Inflammatory macrophage (primary cell): ENCODE data around the gene TOP3A.
"Not testable (repeated sequence)": the region's sequence is repeated elsewhere in the genome, so short reads cannot be mapped to it uniquely, and the experiment has no call there.

Source experiments
- DNase-seq, 2 donors: peaks; one replicate each; pipeline ENCODE4 v3.0.0-alpha.2; 2020 to 2022
- total RNA-seq, 18 experiments: gene quantifications; one replicate each; lab custom pipeline; 2026; ENCODE audit warnings: mixed read lengths in 6 of 18, inconsistent platforms in 2 of 18; lab: John Stamatoyannopoulos, UW

The TOP3A gene
- 14.8 to 47.8 (median 30.2) reads per million in 18 experiments for total RNA-seq

- DNase-seq: peak; percentile 98 to 99
These were observed at the start of gene TOP3A, which contains the start of gene SMCR8 for GRCh38 chr17:18314731-18315561. TOP3A (minus strand) TSS chr17:18314994; CDS start chr17:18314778, 216 bp downstream. SMCR8 (plus strand) TSS chr17:18315293; CDS start chr17:18315790, 497 bp downstream.

GRCh38 chr17:18364166-18364565 is 49.4 kb upstream of the TOP3A start:
- DNase-seq: no peak

- peak; percentile 85 to 93 for DNase-seq
These were observed 48.6 kb upstream of the TOP3A start, which contains the start of gene SHMT1 for GRCh38 chr17:18363101-18364049. SHMT1 (minus strand) TSS chr17:18363550; CDS start chr17:18355981, 7,569 bp downstream.

GRCh38 chr17:18362698-18363100 is 47.9 kb upstream of the TOP3A start:
- DNase-seq: no peak

- DNase-seq: no peak
These were observed 47.3 kb upstream of the TOP3A start for GRCh38 chr17:18361837-18362697.

- DNase-seq: no peak
These were observed 45.7 kb upstream of the TOP3A start for GRCh38 chr17:18360518-18360917.

- peak; percentile 76 to 82 for DNase-seq
These were observed 41.8 kb upstream of the TOP3A start for GRCh38 chr17:18356624-18357023.

- DNase-seq: no peak
These were observed 38.7 kb upstream of the TOP3A start for GRCh38 chr17:18353541-18353940.

- no peak for DNase-seq
These were observed 29.2 kb upstream of the TOP3A start for GRCh38 chr17:18344021-18344420.

- DNase-seq: no peak
These were observed 25.1 kb upstream of the TOP3A start for GRCh38 chr17:18339933-18340332.

- not testable (repeated sequence) for DNase-seq
These were observed 23.4 kb upstream of the TOP3A start for GRCh38 chr17:18338158-18338557.

- no peak for DNase-seq
These were observed 18.2 kb upstream of the TOP3A start for GRCh38 chr17:18332909-18333489.

- DNase-seq: no peak
These were observed 17.1 kb upstream of the TOP3A start for GRCh38 chr17:18331879-18332278.

GRCh38 chr17:18328643-18329204 is 13.9 kb upstream of the TOP3A start:
- DNase-seq: no peak

- DNase-seq: no peak
These were observed 12.8 kb upstream of the TOP3A start for GRCh38 chr17:18327556-18327955.

- DNase-seq: no peak
These were observed 12.3 kb upstream of the TOP3A start for GRCh38 chr17:18327093-18327492.

GRCh38 chr17:18326572-18326971 is 11.8 kb upstream of the TOP3A start:
- no peak for DNase-seq

GRCh38 chr17:18326039-18326438 is 11.2 kb upstream of the TOP3A start:
- no peak for DNase-seq

GRCh38 chr17:18324140-18325050 is 9.6 kb upstream of the TOP3A start:
- DNase-seq: no peak

- no peak for DNase-seq
These were observed 8.8 kb upstream of the TOP3A start for GRCh38 chr17:18323507-18324139.
